Fibroblast of skin of scalp (primary cell): ENCODE results near the gene SPOCK3.
A peak's percentile ranks its signal among the peaks of the same experiment; 100 is the strongest.
"Not testable (repeated sequence)": the region's sequence is repeated elsewhere in the genome, so short reads cannot be mapped to it uniquely, and the experiment has no call there.

ENCODE experiments used
- DNase-seq: peaks from one replicate; pipeline ENCODE4 v3.0.0-alpha.2; 2013

Gene SPOCK3

GRCh38 chr4:167034983-167035382 is 199.3 kb downstream of the SPOCK3 start:
- no peak for DNase-seq

- DNase-seq: peak; percentile 68
These were observed 201.4 kb downstream of the SPOCK3 start for GRCh38 chr4:167032871-167033270.

- DNase-seq: peak; percentile 14
These were observed 202.6 kb downstream of the SPOCK3 start for GRCh38 chr4:167031534-167032156.

GRCh38 chr4:167028976-167029375 is 205.3 kb downstream of the SPOCK3 start:
- no peak for DNase-seq

- no peak for DNase-seq
These were observed 208.6 kb downstream of the SPOCK3 start for GRCh38 chr4:167025670-167026069.

GRCh38 chr4:167023364-167023925 is 210.8 kb downstream of the SPOCK3 start:
- no peak for DNase-seq

- DNase-seq: peak; percentile 64
These were observed 212.6 kb downstream of the SPOCK3 start for GRCh38 chr4:167021545-167022155.

- peak; percentile 12 for DNase-seq
These were observed 213.9 kb downstream of the SPOCK3 start for GRCh38 chr4:167020410-167020809.

GRCh38 chr4:167014944-167015343 is 219.3 kb downstream of the SPOCK3 start:
- DNase-seq: no peak

GRCh38 chr4:167003326-167003725 is 231.0 kb downstream of the SPOCK3 start:
- DNase-seq: peak; percentile 5

GRCh38 chr4:167000141-167000852 is 234.0 kb downstream of the SPOCK3 start:
- DNase-seq: no peak

GRCh38 chr4:166996216-166996615 is 238.1 kb downstream of the SPOCK3 start:
- DNase-seq: no peak

GRCh38 chr4:166994686-166995085 is 239.6 kb downstream of the SPOCK3 start:
- DNase-seq: no peak

GRCh38 chr4:166991006-166991561 is 243.2 kb downstream of the SPOCK3 start:
- DNase-seq: no peak

GRCh38 chr4:166989886-166990285 is 244.4 kb downstream of the SPOCK3 start:
- DNase-seq: no peak

- DNase-seq: no peak
These were observed 247.3 kb downstream of the SPOCK3 start for GRCh38 chr4:166987026-166987425.

- DNase-seq: no peak
These were observed 252.4 kb downstream of the SPOCK3 start for GRCh38 chr4:166981847-166982246.

GRCh38 chr4:166980419-166980818 is 253.9 kb downstream of the SPOCK3 start:
- no peak for DNase-seq

- DNase-seq: no peak
These were observed 256.7 kb downstream of the SPOCK3 start for GRCh38 chr4:166977596-166977995.

- peak; percentile 4 for DNase-seq
These were observed 262.2 kb downstream of the SPOCK3 start for GRCh38 chr4:166972071-166972470.

GRCh38 chr4:166968219-166968618 is 266.1 kb downstream of the SPOCK3 start:
- not testable (repeated sequence) for DNase-seq

GRCh38 chr4:166965562-166965961 is 268.7 kb downstream of the SPOCK3 start:
- no peak for DNase-seq

- DNase-seq: no peak
These were observed 276.8 kb downstream of the SPOCK3 start for GRCh38 chr4:166957451-166957850.
